Measurements from ENCODE around the gene NDUFS6.
A peak's percentile ranks its signal among the peaks of the same experiment; 100 is the strongest.

The NDUFS6 gene

GRCh38 chr5:1856596-1857255, 55.5 kb downstream of the NDUFS6 start:
- Histone ChIP-seq H3K4me1 (ENCODE audit: control insufficient read depth, insufficient read depth, low read length, unreplicated experiment) (no peaks in the 10 kb centered on the region), H3K27me3 (ENCODE audit: insufficient read depth, low read length) (peaks cover 55% of the 10 kb centered on the region), H3K36me3 (ENCODE audit: insufficient read depth, low read length) (no peaks in the 10 kb centered on the region), H3K79me2 (ENCODE audit: control insufficient read depth, insufficient read depth, low read length, unreplicated experiment) (no peaks in the 10 kb centered on the region), H3K27ac (ENCODE audit: low read depth, low read length) (no peak overlapping the region), H3K4me3 (ENCODE audit: low read depth, low read length) (peak overlapping the region; percentile 72), H2AFZ (ENCODE audit: low read length, unreplicated experiment) (no peak overlapping the region)

- peak overlapping the region; percentile 72 for H3K4me3 ChIP-seq (ENCODE audit: low read depth, low read length)
These were observed 56.0 kb downstream of the NDUFS6 start for GRCh38 chr5:1857256-1857600.

GRCh38 chr5:1858436-1858835, 57.2 kb downstream of the NDUFS6 start:
- Histone ChIP-seq H3K36me3 (ENCODE audit: insufficient read depth, low read length) (no peaks in the 10 kb centered on the region), H3K4me3 (ENCODE audit: low read depth, low read length) (no peak overlapping the region), H3K27ac (ENCODE audit: low read depth, low read length) (no peak overlapping the region), H3K4me1 (ENCODE audit: control insufficient read depth, insufficient read depth, low read length, unreplicated experiment) (no peaks in the 10 kb centered on the region), H2AFZ (ENCODE audit: low read length, unreplicated experiment) (no peak overlapping the region), H3K79me2 (ENCODE audit: control insufficient read depth, insufficient read depth, low read length, unreplicated experiment) (no peaks in the 10 kb centered on the region), H3K27me3 (ENCODE audit: insufficient read depth, low read length) (peaks cover 59% of the 10 kb centered on the region)

More at GRCh38 chr5:1857256-1857600, 56.0 kb downstream of the NDUFS6 start:
- H3K79me2 ChIP-seq (ENCODE audit: control insufficient read depth, insufficient read depth, low read length, unreplicated experiment) = no peaks in the 10 kb centered on the region
- no peak overlapping the region for H2AFZ ChIP-seq (ENCODE audit: low read length, unreplicated experiment)
- H3K27me3 ChIP-seq (ENCODE audit: insufficient read depth, low read length) = peaks cover 56% of the 10 kb centered on the region
- H3K4me1 ChIP-seq (ENCODE audit: control insufficient read depth, insufficient read depth, low read length, unreplicated experiment) = no peaks in the 10 kb centered on the region
- no peaks in the 10 kb centered on the region for H3K36me3 ChIP-seq (ENCODE audit: insufficient read depth, low read length)
- no peak overlapping the region for H3K27ac ChIP-seq (ENCODE audit: low read depth, low read length)

- Histone ChIP-seq H3K4me3 (ENCODE audit: low read depth, low read length) (no peak overlapping the region), H3K27ac (ENCODE audit: low read depth, low read length) (no peak overlapping the region), H3K79me2 (ENCODE audit: control insufficient read depth, insufficient read depth, low read length, unreplicated experiment) (no peaks in the 10 kb centered on the region), H3K4me1 (ENCODE audit: control insufficient read depth, insufficient read depth, low read length, unreplicated experiment) (no peaks in the 10 kb centered on the region), H3K36me3 (ENCODE audit: insufficient read depth, low read length) (no peaks in the 10 kb centered on the region), H3K27me3 (ENCODE audit: insufficient read depth, low read length) (peaks cover 59% of the 10 kb centered on the region), H2AFZ (ENCODE audit: low read length, unreplicated experiment) (no peak overlapping the region)
These were observed 57.9 kb downstream of the NDUFS6 start for GRCh38 chr5:1859099-1859498.

GRCh38 chr5:1860021-1860610, 58.9 kb downstream of the NDUFS6 start:
- Histone ChIP-seq H3K79me2 (ENCODE audit: control insufficient read depth, insufficient read depth, low read length, unreplicated experiment) (no peaks in the 10 kb centered on the region), H3K27me3 (ENCODE audit: insufficient read depth, low read length) (peaks cover 59% of the 10 kb centered on the region), H2AFZ (ENCODE audit: low read length, unreplicated experiment) (no peak overlapping the region), H3K36me3 (ENCODE audit: insufficient read depth, low read length) (no peaks in the 10 kb centered on the region), H3K4me3 (ENCODE audit: low read depth, low read length) (no peak overlapping the region), H3K4me1 (ENCODE audit: control insufficient read depth, insufficient read depth, low read length, unreplicated experiment) (no peaks in the 10 kb centered on the region), H3K27ac (ENCODE audit: low read depth, low read length) (no peak overlapping the region)

- H3K4me1 ChIP-seq (ENCODE audit: control insufficient read depth, insufficient read depth, low read length, unreplicated experiment) = no peaks in the 10 kb centered on the region
- no peaks in the 10 kb centered on the region for H3K36me3 ChIP-seq (ENCODE audit: insufficient read depth, low read length)
- no peak overlapping the region for H3K27ac ChIP-seq (ENCODE audit: low read depth, low read length)
- peaks cover 61% of the 10 kb centered on the region for H3K27me3 ChIP-seq (ENCODE audit: insufficient read depth, low read length)
- no peak overlapping the region for H2AFZ ChIP-seq (ENCODE audit: low read length, unreplicated experiment)
- H3K79me2 ChIP-seq (ENCODE audit: control insufficient read depth, insufficient read depth, low read length, unreplicated experiment) = no peaks in the 10 kb centered on the region
- no peak overlapping the region for H3K4me3 ChIP-seq (ENCODE audit: low read depth, low read length)
These were observed 59.7 kb downstream of the NDUFS6 start for GRCh38 chr5:1860949-1861348.

GRCh38 chr5:1864896-1865440, 63.8 kb downstream of the NDUFS6 start:
- Histone ChIP-seq H3K27me3 (ENCODE audit: insufficient read depth, low read length) (peaks cover 83% of the 10 kb centered on the region), H3K4me1 (ENCODE audit: control insufficient read depth, insufficient read depth, low read length, unreplicated experiment) (no peaks in the 10 kb centered on the region), H3K4me3 (ENCODE audit: low read depth, low read length) (no peak overlapping the region), H3K79me2 (ENCODE audit: control insufficient read depth, insufficient read depth, low read length, unreplicated experiment) (no peaks in the 10 kb centered on the region), H2AFZ (ENCODE audit: low read length, unreplicated experiment) (no peak overlapping the region), H3K36me3 (ENCODE audit: insufficient read depth, low read length) (no peaks in the 10 kb centered on the region), H3K27ac (ENCODE audit: low read depth, low read length) (no peak overlapping the region)

- no peak overlapping the region for H3K27ac ChIP-seq (ENCODE audit: low read depth, low read length)
These were observed 64.3 kb downstream of the NDUFS6 start for GRCh38 chr5:1865486-1865885.

More at GRCh38 chr5:1865486-1865885, 64.3 kb downstream of the NDUFS6 start:
- H3K36me3 ChIP-seq (ENCODE audit: insufficient read depth, low read length) = no peaks in the 10 kb centered on the region
- H3K79me2 ChIP-seq (ENCODE audit: control insufficient read depth, insufficient read depth, low read length, unreplicated experiment) = no peaks in the 10 kb centered on the region
- H3K4me1 ChIP-seq (ENCODE audit: control insufficient read depth, insufficient read depth, low read length, unreplicated experiment) = no peaks in the 10 kb centered on the region
- H3K27me3 ChIP-seq (ENCODE audit: insufficient read depth, low read length) = peaks cover 83% of the 10 kb centered on the region
- no peak overlapping the region for H2AFZ ChIP-seq (ENCODE audit: low read length, unreplicated experiment)
- H3K4me3 ChIP-seq (ENCODE audit: low read depth, low read length) = no peak overlapping the region
